GM20000 (cell line): Measurements from ENCODE around the gene RFPL4A.

Experiments used
- DNase-seq: peaks from one replicate; pipeline ENCODE4 v3.0.0; 2012; ENCODE audit warnings: low spot score
- TF ChIP-seq, protein P1 (sequence below): IDR thresholded peaks from 2 replicates; pipeline ENCODE4 v1.5.1; 2012; ENCODE audit warnings: mild to moderate bottlenecking, control low read depth; ENCODE audit errors: extremely low read depth, missing control alignments

Gene RFPL4A

DNA sequence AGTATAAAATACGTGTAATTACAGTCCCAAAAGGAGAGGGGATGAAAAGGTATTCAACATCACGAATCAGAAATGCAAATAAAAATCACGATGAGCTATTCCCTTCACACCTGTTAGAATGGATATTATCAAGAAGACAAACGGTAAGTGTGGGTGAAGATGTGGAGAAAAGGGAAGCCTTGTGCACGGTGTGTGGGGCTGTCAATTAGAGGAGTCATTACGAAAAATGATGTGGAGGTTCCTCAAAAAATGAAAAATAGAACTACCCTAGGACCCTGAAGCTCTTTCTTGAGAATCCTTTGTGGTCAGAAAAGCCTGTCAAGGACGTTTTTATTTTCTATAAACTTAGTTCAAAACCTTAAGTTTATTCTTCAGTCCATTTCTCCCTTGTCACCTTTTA, 53.6 kb downstream of the RFPL4A start:
- DNase-seq = no peak
- TF ChIP-seq, protein P1, sequence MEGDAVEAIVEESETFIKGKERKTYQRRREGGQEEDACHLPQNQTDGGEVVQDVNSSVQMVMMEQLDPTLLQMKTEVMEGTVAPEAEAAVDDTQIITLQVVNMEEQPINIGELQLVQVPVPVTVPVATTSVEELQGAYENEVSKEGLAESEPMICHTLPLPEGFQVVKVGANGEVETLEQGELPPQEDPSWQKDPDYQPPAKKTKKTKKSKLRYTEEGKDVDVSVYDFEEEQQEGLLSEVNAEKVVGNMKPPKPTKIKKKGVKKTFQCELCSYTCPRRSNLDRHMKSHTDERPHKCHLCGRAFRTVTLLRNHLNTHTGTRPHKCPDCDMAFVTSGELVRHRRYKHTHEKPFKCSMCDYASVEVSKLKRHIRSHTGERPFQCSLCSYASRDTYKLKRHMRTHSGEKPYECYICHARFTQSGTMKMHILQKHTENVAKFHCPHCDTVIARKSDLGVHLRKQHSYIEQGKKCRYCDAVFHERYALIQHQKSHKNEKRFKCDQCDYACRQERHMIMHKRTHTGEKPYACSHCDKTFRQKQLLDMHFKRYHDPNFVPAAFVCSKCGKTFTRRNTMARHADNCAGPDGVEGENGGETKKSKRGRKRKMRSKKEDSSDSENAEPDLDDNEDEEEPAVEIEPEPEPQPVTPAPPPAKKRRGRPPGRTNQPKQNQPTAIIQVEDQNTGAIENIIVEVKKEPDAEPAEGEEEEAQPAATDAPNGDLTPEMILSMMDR = no peak
